Measurements from ENCODE around the gene THRA. TPM values are rescaled to one million over a fixed set of nuclear protein-coding genes. Genes with fewer than 3 reads are reported as not detected.

The THRA gene
- total and polyA plus RNA-seq, 2 of the 8 experiments (the other 6 are each of a cell fraction or from before 2014, with no cell fraction given) = 6.4 to 10.2 TPM

GRCh38 chr17:40058865-40059264 is 3.9 kb upstream of the THRA start (continued):
- no peak for TF ChIP-seq CHD7 (IDR thresholded peaks at IDR 0.05; ENCODE audit: insufficient replicate concordance, low read length)
- no peak for TF ChIP-seq TBP (IDR thresholded peaks at IDR 0.05; ENCODE audit: low read depth, low read length)
- no peak for TF ChIP-seq CBX5 (IDR thresholded peaks at IDR 0.05; ENCODE audit: low read depth, low read length)
- no peak for TF ChIP-seq CBX8 (IDR thresholded peaks at IDR 0.05; ENCODE audit: borderline replicate concordance, low read depth, low read length)
- TF ChIP-seq BCL11A (IDR thresholded peaks at IDR 0.05; ENCODE audit: low read depth in 2 of 2, low read length in 2 of 2) = no peak
- TF ChIP-seq GTF2F1 (IDR thresholded peaks at IDR 0.05; ENCODE audit: borderline replicate concordance, low read depth, low read length) = no peak
- no peak for TF ChIP-seq KDM4A (IDR thresholded peaks at IDR 0.05; ENCODE audit: low read depth, low read length, severe bottlenecking)
- TF ChIP-seq RBBP5 (IDR thresholded peaks at IDR 0.05; ENCODE audit: borderline replicate concordance, low read depth, low read length) = no peak
- no peak for TF ChIP-seq JUND (IDR thresholded peaks at IDR 0.05; ENCODE audit: low read length)
- TF ChIP-seq CHD2 (IDR thresholded peaks at IDR 0.05; ENCODE audit: low read length) = no peak
- no peak for TF ChIP-seq ATF2 (IDR thresholded peaks at IDR 0.05; ENCODE audit: low read length)

Data from H1 (cell line).